PC-3 (cell line): ENCODE data around the gene NCF4. TPM values are rescaled to one million over a fixed set of nuclear protein-coding genes. Genes with fewer than 3 reads are reported as not detected.

Experiments used
- ATAC-seq: fragments of 200-7000 bp; cut with Tn5 transposase; 2 replicates; pipeline ENCODE4 v1.9.1; 2020; ENCODE audit warnings: mild to moderate bottlenecking, moderate library complexity
- BruUV-seq: library from RNA; stranded (reverse); fragments of 400-500 nt; replicated peaks from 2 replicates; lab custom pipeline; 2021; lab: Mats Ljungman, UMichigan
- CTCF ChIA-PET: fragments of 300-600 bp; sonication (Branson Sonifier 250); formaldehyde crosslinking; loops from one replicate; lab custom pipeline; 2022; ENCODE audit warnings: antibody characterized with exemption; lab: Charles Lee
- POLR2A ChIA-PET: fragments of 300-600 bp; sonication (Branson Sonifier 250); formaldehyde crosslinking; loops from one replicate; lab custom pipeline; 2022; ENCODE audit warnings: antibody characterized with exemption; ENCODE audit not compliant: unreplicated experiment; lab: Charles Lee
- DNase-seq: peaks from one replicate; pipeline ENCODE4 v3.0.0-alpha.2; 2015
- H2AFZ ChIP-seq: fragments of 300-600 bp; sonication (generic); 2 replicates; pipeline ENCODE4 v1.6.0; 2016; ENCODE audit warnings: antibody characterized with exemption, low read length
- H3F3A ChIP-seq: fragments of 300-600 bp; sonication (generic); one replicate; pipeline ENCODE4 v1.6.0; 2017; ENCODE audit warnings: antibody characterized with exemption, low read length, control low read depth, mild to moderate bottlenecking; ENCODE audit not compliant: unreplicated experiment
- H3K27ac ChIP-seq: fragments of 300-600 bp; sonication (generic); 2 replicates; pipeline ENCODE4 v1.5.1; 2016; ENCODE audit warnings: mild to moderate bottlenecking, low read length
- H3K27me3 ChIP-seq: fragments of 300-600 bp; sonication (generic); 2 replicates; pipeline ENCODE4 v1.6.1; 2016; ENCODE audit warnings: low read length, mixed read lengths
- H3K36me3 ChIP-seq: fragments of 300-600 bp; sonication (generic); 2 replicates; pipeline ENCODE4 v1.6.1; 2016; ENCODE audit warnings: low read depth, mixed run types, low read length, mixed read lengths
- H3K4me1 ChIP-seq: fragments of 300-600 bp; sonication (generic); 2 replicates; pipeline ENCODE4 v1.5.1; 2016; ENCODE audit warnings: low read length; ENCODE audit not compliant: insufficient read depth
- H3K4me2 ChIP-seq: fragments of 300-600 bp; sonication (generic); 2 replicates; pipeline ENCODE4 v1.6.0; 2016; ENCODE audit warnings: low read length
- H3K4me3 ChIP-seq: fragments of 300-600 bp; sonication (generic); 2 replicates; pipeline ENCODE4 v1.5.1; 2016; ENCODE audit warnings: mild to moderate bottlenecking, low read length, mixed read lengths
- H3K79me2 ChIP-seq: fragments of 300-600 bp; sonication (generic); 2 replicates; pipeline ENCODE4 v1.6.1; 2017; ENCODE audit warnings: low read length, mixed read lengths
- H3K9ac ChIP-seq: fragments of 300-600 bp; sonication (generic); 2 replicates; pipeline ENCODE4 v1.6.0; 2016; ENCODE audit warnings: mild to moderate bottlenecking, low read length
- H3K9me2 ChIP-seq: fragments of 300-600 bp; sonication (generic); replicated peaks from 2 replicates; pipeline ENCODE4 v1.6.1; 2016; ENCODE audit warnings: mixed run types, low read length, mixed read lengths
- H3K9me3 ChIP-seq: fragments of 300-600 bp; sonication (generic); 2 replicates; pipeline ENCODE4 v1.6.1; 2016; ENCODE audit warnings: low read length, mixed read lengths
- H4K20me1 ChIP-seq: fragments of 300-600 bp; sonication (generic); 2 replicates; pipeline ENCODE4 v1.6.1; 2016; ENCODE audit warnings: low read length, mixed read lengths
- EZH2 ChIP-seq: fragments of 300-600 bp; sonication (generic); IDR thresholded peaks from one replicate; pipeline ENCODE4 v1.6.1; 2017; ENCODE audit warnings: antibody characterized with exemption, mild to moderate bottlenecking, low read length; ENCODE audit not compliant: unreplicated experiment
- EZH2phosphoT487 ChIP-seq: fragments of 300-600 bp; sonication (generic); IDR thresholded peaks from 2 replicates; pipeline ENCODE4 v1.6.1; 2018; ENCODE audit warnings: mild to moderate bottlenecking, antibody characterized with exemption, low read length, borderline replicate concordance
- intact Hi-C: fragments of 100-400 bp; cut with micrococcal nuclease; formaldehyde crosslinking; loops from 2 replicates; pipeline ENCODE4 v1.9.0; 2023
- total RNA-seq: library from RNA; depleted of rRNA; stranded (reverse); fragments of >200 nt; gene quantifications from 2 replicates; pipeline ENCODE4 v1.2.3, GENCODE V29; 2014
- TF ChIP-seq, protein P1 (sequence below): fragments of 300-600 bp; sonication (generic); conservative IDR thresholded peaks from 2 replicates; pipeline ENCODE4 v1.5.1; 2017; ENCODE audit warnings: antibody characterized with exemption, low read depth, mild to moderate bottlenecking, low read length

The NCF4 gene
- total RNA-seq, 1 experiment from 2014 or later, result 0.47 TPM

DNA sequence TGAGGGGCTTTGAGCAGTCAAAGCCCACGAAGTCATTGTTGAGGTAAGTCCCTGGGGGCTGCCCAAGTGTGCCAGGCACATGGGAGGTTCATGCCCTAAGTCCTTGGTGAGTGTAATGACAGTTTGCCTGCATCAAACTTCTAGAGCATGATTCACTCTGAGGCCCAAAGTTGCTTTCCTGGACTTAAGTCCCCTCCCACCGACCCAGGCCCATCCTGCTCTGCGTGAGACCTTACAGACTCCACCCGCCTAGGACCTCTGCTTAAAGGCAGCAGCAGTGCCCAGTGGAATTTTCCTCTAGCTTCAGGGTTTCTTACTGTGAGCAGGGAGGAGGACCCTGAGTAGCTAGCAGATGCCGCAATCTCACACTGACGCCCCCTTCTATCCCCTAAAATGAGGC lies 38.2 kb upstream of the NCF4 start:
- CTCF ChIA-PET, result interaction anchor here (0.6 kb wide), 1 partner anchor 746 kb away, joined by 5 read pairs; no protein-coding TSS in a partner anchor
- no peak for ATAC-seq
- intact Hi-C loops, result no loop called here

DNA sequence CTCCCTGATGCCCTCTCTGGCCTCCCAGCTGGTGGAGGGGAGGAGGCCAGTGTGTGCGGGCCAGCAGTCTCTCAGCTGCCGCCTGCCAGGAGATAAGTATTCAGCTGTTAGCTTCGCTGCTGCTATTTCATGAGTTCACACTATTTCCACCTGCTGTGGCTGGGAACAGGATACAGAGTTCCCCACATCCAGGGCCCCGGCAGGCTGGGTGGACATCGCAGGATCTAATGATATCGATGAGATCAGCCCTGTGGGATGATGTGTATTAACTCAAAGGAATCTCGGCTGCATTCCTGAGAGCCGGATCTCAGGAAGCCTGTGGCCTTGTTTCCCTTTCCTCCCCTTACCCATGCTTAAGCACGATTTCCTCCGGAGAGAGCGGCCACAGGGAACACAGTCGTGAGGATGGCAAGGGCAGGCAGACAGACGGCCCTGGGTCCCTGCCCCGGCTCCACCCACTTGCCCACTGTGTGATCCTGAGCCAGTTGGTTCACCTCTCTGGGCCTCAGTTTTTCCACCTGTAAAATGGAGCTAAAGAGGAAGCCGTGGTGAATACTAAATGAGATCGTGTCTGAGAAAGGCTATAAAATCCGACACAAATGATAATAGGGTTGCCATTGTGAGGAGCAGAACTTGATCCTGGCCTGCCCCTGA lies 37.5 kb upstream of the NCF4 start:
- no peaks in the 10 kb centered on the region for H3K4me1 ChIP-seq
- no peaks in the 10 kb centered on the region for H3F3A ChIP-seq
- no peak overlapping the region for H3K9ac ChIP-seq
- no peaks in the 10 kb centered on the region for H3K9me2 ChIP-seq
- no peak overlapping the region for H3K4me2 ChIP-seq
- H3K9me3 ChIP-seq, result no peaks in the 10 kb centered on the region
- CTCF ChIA-PET, result no interaction called here
- no peaks in the 10 kb centered on the region for H3K79me2 ChIP-seq
- H3K27me3 ChIP-seq, result peaks cover 13% of the 10 kb centered on the region; the same call in 1 of the 2 replicates
- intact Hi-C loops, result no loop called here
- DNase-seq (no peak), ATAC-seq (no peak)
- H3K4me3 ChIP-seq, result no peak overlapping the region
- no peak overlapping the region for H3K27ac ChIP-seq
- H4K20me1 ChIP-seq, result no peaks in the 10 kb centered on the region
- no TSS peak for BruUV-seq
- POLR2A ChIA-PET, result no interaction called here
- H2AFZ ChIP-seq, result no peak overlapping the region
- TF ChIP-seq, protein P1, sequence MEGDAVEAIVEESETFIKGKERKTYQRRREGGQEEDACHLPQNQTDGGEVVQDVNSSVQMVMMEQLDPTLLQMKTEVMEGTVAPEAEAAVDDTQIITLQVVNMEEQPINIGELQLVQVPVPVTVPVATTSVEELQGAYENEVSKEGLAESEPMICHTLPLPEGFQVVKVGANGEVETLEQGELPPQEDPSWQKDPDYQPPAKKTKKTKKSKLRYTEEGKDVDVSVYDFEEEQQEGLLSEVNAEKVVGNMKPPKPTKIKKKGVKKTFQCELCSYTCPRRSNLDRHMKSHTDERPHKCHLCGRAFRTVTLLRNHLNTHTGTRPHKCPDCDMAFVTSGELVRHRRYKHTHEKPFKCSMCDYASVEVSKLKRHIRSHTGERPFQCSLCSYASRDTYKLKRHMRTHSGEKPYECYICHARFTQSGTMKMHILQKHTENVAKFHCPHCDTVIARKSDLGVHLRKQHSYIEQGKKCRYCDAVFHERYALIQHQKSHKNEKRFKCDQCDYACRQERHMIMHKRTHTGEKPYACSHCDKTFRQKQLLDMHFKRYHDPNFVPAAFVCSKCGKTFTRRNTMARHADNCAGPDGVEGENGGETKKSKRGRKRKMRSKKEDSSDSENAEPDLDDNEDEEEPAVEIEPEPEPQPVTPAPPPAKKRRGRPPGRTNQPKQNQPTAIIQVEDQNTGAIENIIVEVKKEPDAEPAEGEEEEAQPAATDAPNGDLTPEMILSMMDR, result no peak
- TF ChIP-seq EZH2 (no peak), EZH2phosphoT487 (no peak)
- H3K36me3 ChIP-seq, result no peaks in the 10 kb centered on the region

More for the DNA sequence above, 38.2 kb upstream of the NCF4 start:
- Histone ChIP-seq H3K4me2 (no peak overlapping the region), H3K4me3 (no peak overlapping the region), H3K9ac (no peak overlapping the region), H3K9me3 (no peaks in the 10 kb centered on the region), H3K36me3 (no peaks in the 10 kb centered on the region), H3K4me1 (no peaks in the 10 kb centered on the region), H3F3A (no peaks in the 10 kb centered on the region), H4K20me1 (no peaks in the 10 kb centered on the region), H3K27me3 (peaks cover 20% of the 10 kb centered on the region), H2AFZ (no peak overlapping the region), H3K79me2 (no peaks in the 10 kb centered on the region), H3K9me2 (no peaks in the 10 kb centered on the region), H3K27ac (no peak overlapping the region)
- DNase-seq, result no peak
- TF ChIP-seq EZH2phosphoT487 (no peak), EZH2 (no peak)
- TF ChIP-seq, protein P1, result no peak
- no TSS peak for BruUV-seq
- POLR2A ChIA-PET, result interaction anchor here (0.6 kb wide), 1 partner anchor 46 kb away, joined by 6 read pairs; the partner anchor contains the start of gene IFT27

DNA sequence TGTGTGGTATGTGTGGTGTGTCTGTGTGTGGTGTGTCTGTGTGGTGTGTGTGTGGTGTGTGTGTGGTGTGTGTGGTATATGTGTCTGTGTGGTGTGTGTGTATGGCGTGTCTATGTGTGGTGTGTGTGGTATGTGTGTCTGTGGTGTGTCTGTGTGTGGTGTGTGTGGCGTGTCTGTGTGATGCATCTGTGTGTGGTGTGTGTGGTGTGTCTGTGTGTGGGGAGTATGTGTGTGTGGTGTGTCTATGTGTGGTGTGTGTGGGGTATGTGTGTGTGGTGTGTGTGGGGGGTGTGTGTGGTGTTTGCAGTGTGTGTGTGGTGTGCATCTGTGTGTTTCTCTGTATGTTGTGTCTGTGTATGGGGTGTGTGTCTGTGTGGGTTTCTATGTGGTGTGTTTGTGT lies 36.2 kb upstream of the NCF4 start:
- H3K4me1 ChIP-seq, result no peaks in the 10 kb centered on the region
- no TSS peak for BruUV-seq
- H2AFZ ChIP-seq, result no peak overlapping the region
- ATAC-seq, result no peak
- no peaks in the 10 kb centered on the region for H4K20me1 ChIP-seq
- H3K4me3 ChIP-seq, result no peak overlapping the region
- no peaks in the 10 kb centered on the region for H3K9me3 ChIP-seq
- no peaks in the 10 kb centered on the region for H3K79me2 ChIP-seq
- no peaks in the 10 kb centered on the region for H3K36me3 ChIP-seq
- intact Hi-C loops, result no loop called here
- CTCF ChIA-PET, result no interaction called here
- no peak for TF ChIP-seq EZH2phosphoT487
- TF ChIP-seq, protein P1, result no peak
- TF ChIP-seq EZH2, result no peak
- no peaks in the 10 kb centered on the region for H3F3A ChIP-seq
- H3K9ac ChIP-seq, result no peak overlapping the region
- H3K27me3 ChIP-seq, result peaks cover 8% of the 10 kb centered on the region; the same call in 1 of the 2 replicates
- no peak overlapping the region for H3K27ac ChIP-seq
- DNase-seq, result no peak
- no peaks in the 10 kb centered on the region for H3K9me2 ChIP-seq
- no peak overlapping the region for H3K4me2 ChIP-seq
- POLR2A ChIA-PET, result no interaction called here
